H1 (cell line): Measurements from ENCODE around the gene KRT10. TPM values are rescaled to one million over a fixed set of nuclear protein-coding genes. Genes with fewer than 3 reads are reported as not detected.

Experiments used
- HDAC2 ChIP-seq, 2 experiments: fragments of 300-600 bp in 1 of 2; sonication (generic) in 1 of 2; IDR thresholded peaks; 2 replicates each; pipeline ENCODE4 v1.6.1; 2011 to 2012; ENCODE audit warnings: low read depth in 2 of 2, low read length in 2 of 2, mild to moderate bottlenecking in 2 of 2, moderate library complexity in 2 of 2, borderline replicate concordance in 1 of 2, inconsistent platforms in 1 of 2
- TAF7 ChIP-seq: optimal IDR thresholded peaks from 2 replicates; pipeline ENCODE3; 2011; ENCODE audit warnings: low read depth, mild to moderate bottlenecking, inconsistent platforms, low read length, moderate library complexity, borderline replicate concordance
- polyA plus RNA-seq, 7 experiments: library from polyadenylated mRNA; depleted of rRNA in 3 of 7; stranded (reverse) in 5 of 7; unstranded in 2 of 7; fragments of >200 nt in 5 of 7; fragments of 200-250 nt in 2 of 7; gene quantifications; 1 replicate in 5 of 7; 2 replicates in 1 of 7; 4 replicates in 1 of 7; pipeline versions ENCODE4 v1.2.1 to v1.2.3, GENCODE V29; 2011 to 2013; ENCODE audit warnings: missing spikeins in 2 of 7, mixed read lengths in 2 of 7
- total RNA-seq: library from RNA; stranded (reverse); fragmentation: NEBNext Ultra II Directional; extraction: Animal tissue kit (Norgen Biotek cat#: 25700); gene quantifications from 2 replicates; pipeline ENCODE4 v1.2.1, GENCODE V29; 2021
- TF ChIP-seq, protein P1 (sequence below): fragments of 300-600 bp; sonication (generic); IDR thresholded peaks from 2 replicates; pipeline ENCODE4 v1.7.1; 2012; ENCODE audit warnings: low read length, moderate library complexity, mild to moderate bottlenecking, inconsistent platforms; ENCODE audit not compliant: insufficient replicate concordance

KRT10 gene
- total and polyA plus RNA-seq, 2 of the 8 experiments (the other 6 are each of a cell fraction or from before 2014, with no cell fraction given) = 3.5 to 39.4 TPM

DNA sequence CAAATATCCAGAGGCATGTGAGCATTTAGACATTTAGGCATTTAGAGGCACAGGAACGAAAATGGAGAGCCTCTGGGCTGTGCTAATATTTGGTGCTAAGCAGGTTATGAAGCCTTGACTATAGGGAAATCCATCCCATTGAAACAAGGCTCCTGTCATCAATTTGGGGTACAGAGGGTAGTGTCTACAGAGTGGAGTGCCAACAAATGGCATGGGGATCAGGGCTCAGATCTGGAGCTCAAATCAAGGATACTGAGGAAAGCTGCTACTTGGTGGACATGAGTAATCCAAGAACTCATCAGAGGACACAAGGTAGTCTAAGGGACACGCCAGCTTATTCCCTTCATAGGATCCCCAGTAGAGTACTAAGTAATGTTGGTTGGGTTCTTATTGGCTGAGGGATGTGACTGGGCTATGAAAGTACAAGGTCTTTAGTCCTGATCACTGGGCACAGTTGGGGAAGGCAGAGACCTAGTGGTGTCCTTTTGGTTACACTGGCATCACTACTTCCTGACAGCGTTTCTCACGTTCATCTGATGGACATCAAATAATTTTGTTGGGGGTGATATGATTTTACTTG is 5.2 kb downstream of the KRT10 start (continued):
- TF ChIP-seq TAF7 (no peak), HDAC2 (IDR thresholded peaks at IDR 0.05; ENCODE audit: borderline replicate concordance in 1 of 2, low read depth in 2 of 2, low read length in 2 of 2) (no peak)
- TF ChIP-seq, protein P1, sequence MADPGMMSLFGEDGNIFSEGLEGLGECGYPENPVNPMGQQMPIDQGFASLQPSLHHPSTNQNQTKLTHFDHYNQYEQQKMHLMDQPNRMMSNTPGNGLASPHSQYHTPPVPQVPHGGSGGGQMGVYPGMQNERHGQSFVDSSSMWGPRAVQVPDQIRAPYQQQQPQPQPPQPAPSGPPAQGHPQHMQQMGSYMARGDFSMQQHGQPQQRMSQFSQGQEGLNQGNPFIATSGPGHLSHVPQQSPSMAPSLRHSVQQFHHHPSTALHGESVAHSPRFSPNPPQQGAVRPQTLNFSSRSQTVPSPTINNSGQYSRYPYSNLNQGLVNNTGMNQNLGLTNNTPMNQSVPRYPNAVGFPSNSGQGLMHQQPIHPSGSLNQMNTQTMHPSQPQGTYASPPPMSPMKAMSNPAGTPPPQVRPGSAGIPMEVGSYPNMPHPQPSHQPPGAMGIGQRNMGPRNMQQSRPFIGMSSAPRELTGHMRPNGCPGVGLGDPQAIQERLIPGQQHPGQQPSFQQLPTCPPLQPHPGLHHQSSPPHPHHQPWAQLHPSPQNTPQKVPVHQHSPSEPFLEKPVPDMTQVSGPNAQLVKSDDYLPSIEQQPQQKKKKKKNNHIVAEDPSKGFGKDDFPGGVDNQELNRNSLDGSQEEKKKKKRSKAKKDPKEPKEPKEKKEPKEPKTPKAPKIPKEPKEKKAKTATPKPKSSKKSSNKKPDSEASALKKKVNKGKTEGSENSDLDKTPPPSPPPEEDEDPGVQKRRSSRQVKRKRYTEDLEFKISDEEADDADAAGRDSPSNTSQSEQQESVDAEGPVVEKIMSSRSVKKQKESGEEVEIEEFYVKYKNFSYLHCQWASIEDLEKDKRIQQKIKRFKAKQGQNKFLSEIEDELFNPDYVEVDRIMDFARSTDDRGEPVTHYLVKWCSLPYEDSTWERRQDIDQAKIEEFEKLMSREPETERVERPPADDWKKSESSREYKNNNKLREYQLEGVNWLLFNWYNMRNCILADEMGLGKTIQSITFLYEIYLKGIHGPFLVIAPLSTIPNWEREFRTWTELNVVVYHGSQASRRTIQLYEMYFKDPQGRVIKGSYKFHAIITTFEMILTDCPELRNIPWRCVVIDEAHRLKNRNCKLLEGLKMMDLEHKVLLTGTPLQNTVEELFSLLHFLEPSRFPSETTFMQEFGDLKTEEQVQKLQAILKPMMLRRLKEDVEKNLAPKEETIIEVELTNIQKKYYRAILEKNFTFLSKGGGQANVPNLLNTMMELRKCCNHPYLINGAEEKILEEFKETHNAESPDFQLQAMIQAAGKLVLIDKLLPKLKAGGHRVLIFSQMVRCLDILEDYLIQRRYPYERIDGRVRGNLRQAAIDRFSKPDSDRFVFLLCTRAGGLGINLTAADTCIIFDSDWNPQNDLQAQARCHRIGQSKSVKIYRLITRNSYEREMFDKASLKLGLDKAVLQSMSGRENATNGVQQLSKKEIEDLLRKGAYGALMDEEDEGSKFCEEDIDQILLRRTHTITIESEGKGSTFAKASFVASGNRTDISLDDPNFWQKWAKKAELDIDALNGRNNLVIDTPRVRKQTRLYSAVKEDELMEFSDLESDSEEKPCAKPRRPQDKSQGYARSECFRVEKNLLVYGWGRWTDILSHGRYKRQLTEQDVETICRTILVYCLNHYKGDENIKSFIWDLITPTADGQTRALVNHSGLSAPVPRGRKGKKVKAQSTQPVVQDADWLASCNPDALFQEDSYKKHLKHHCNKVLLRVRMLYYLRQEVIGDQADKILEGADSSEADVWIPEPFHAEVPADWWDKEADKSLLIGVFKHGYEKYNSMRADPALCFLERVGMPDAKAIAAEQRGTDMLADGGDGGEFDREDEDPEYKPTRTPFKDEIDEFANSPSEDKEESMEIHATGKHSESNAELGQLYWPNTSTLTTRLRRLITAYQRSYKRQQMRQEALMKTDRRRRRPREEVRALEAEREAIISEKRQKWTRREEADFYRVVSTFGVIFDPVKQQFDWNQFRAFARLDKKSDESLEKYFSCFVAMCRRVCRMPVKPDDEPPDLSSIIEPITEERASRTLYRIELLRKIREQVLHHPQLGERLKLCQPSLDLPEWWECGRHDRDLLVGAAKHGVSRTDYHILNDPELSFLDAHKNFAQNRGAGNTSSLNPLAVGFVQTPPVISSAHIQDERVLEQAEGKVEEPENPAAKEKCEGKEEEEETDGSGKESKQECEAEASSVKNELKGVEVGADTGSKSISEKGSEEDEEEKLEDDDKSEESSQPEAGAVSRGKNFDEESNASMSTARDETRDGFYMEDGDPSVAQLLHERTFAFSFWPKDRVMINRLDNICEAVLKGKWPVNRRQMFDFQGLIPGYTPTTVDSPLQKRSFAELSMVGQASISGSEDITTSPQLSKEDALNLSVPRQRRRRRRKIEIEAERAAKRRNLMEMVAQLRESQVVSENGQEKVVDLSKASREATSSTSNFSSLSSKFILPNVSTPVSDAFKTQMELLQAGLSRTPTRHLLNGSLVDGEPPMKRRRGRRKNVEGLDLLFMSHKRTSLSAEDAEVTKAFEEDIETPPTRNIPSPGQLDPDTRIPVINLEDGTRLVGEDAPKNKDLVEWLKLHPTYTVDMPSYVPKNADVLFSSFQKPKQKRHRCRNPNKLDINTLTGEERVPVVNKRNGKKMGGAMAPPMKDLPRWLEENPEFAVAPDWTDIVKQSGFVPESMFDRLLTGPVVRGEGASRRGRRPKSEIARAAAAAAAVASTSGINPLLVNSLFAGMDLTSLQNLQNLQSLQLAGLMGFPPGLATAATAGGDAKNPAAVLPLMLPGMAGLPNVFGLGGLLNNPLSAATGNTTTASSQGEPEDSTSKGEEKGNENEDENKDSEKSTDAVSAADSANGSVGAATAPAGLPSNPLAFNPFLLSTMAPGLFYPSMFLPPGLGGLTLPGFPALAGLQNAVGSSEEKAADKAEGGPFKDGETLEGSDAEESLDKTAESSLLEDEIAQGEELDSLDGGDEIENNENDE = no peak
